Neural cell (in vitro differentiated cells): ENCODE data around the gene CSGALNACT2. TPM values are rescaled to one million over a fixed set of nuclear protein-coding genes. Genes with fewer than 3 reads are reported as not detected.

Source experiments
- H2AFZ ChIP-seq: fragments of 200-600, 300-800 bp; sonication (generic), shearing (Covaris generic); 2 replicates; pipeline ENCODE4 v1.6.0; 2014; ENCODE audit warnings: low read depth, mild to moderate bottlenecking, antibody characterized with exemption, low read length, moderate library complexity
- H3F3A ChIP-seq: fragments of 200-600 bp; shearing (Covaris generic); 2 replicates; pipeline ENCODE4 v1.6.1; 2016; ENCODE audit warnings: mild to moderate bottlenecking, moderate library complexity, mixed read lengths, antibody characterized with exemption, low read length; ENCODE audit not compliant: insufficient read depth, poor library complexity, severe bottlenecking
- H3K27ac ChIP-seq: fragments of 200-600, 300-800 bp; sonication (generic), shearing (Covaris generic); 2 replicates; pipeline ENCODE4 v1.5.1; 2014; ENCODE audit warnings: mild to moderate bottlenecking, low read length, moderate library complexity
- H3K27me3 ChIP-seq: fragments of 300-800, 200-600 bp; sonication (generic), shearing (Covaris generic); 2 replicates; pipeline ENCODE4 v1.6.0; 2014; ENCODE audit warnings: mild to moderate bottlenecking, low read depth, low read length, moderate library complexity; ENCODE audit not compliant: insufficient read depth
- H3K36me3 ChIP-seq: fragments of 300-800, 200-600 bp; sonication (generic), shearing (Covaris generic); 2 replicates; pipeline ENCODE4 v1.5.1; 2014; ENCODE audit warnings: mild to moderate bottlenecking, antibody characterized with exemption, low read length, moderate library complexity; ENCODE audit not compliant: insufficient read depth
- H3K4me2 ChIP-seq: fragments of 300-800, 200-600 bp; sonication (generic), shearing (Covaris generic); 2 replicates; pipeline ENCODE4 v1.6.0; 2014; ENCODE audit warnings: mild to moderate bottlenecking, low read length
- H3K4me3 ChIP-seq: fragments of 300-800, 200-600 bp; sonication (generic), shearing (Covaris generic); 2 replicates; pipeline ENCODE4 v1.5.1; 2014; ENCODE audit warnings: mild to moderate bottlenecking, low read length, moderate library complexity
- H3K79me2 ChIP-seq: fragments of 200-600 bp; shearing (Covaris generic); replicated peaks from 2 replicates; pipeline ENCODE4 v1.6.0; 2014; ENCODE audit warnings: mild to moderate bottlenecking, low read length, moderate library complexity; ENCODE audit not compliant: insufficient read depth
- H3K9ac ChIP-seq: fragments of 300-800, 200-600 bp; sonication (generic), shearing (Covaris generic); 2 replicates; pipeline ENCODE4 v1.6.1; 2016; ENCODE audit warnings: mild to moderate bottlenecking, low read length, mixed read lengths
- H3K9me2 ChIP-seq: fragments of 200-600 bp; shearing (Covaris generic); 2 replicates; pipeline ENCODE4 v1.6.1; 2016; ENCODE audit warnings: mild to moderate bottlenecking, low read length, mixed read lengths; ENCODE audit not compliant: insufficient read depth
- H3K9me3 ChIP-seq: fragments of 200-600, 300-800 bp; sonication (generic), shearing (Covaris generic); 2 replicates; pipeline ENCODE4 v1.6.1; 2016; ENCODE audit warnings: mild to moderate bottlenecking, mixed run types, low read length, moderate library complexity, mixed read lengths
- H4K20me1 ChIP-seq: fragments of 200-600 bp; shearing (Covaris generic); 2 replicates; pipeline ENCODE4 v1.6.1; 2016; ENCODE audit warnings: mild to moderate bottlenecking, mixed run types; ENCODE audit not compliant: insufficient read depth
- CTCF ChIP-seq: fragments of 450-650 bp; IDR thresholded peaks from 2 replicates; pipeline ENCODE4 v1.5.1; 2014; ENCODE audit warnings: antibody characterized with exemption, mild to moderate bottlenecking, moderate library complexity; ENCODE audit not compliant: poor library complexity, severe bottlenecking
- EP300 ChIP-seq: fragments of 450-650 bp; conservative IDR thresholded peaks from 2 replicates; pipeline ENCODE4 v1.6.1; 2014; ENCODE audit warnings: antibody characterized with exemption, mild to moderate bottlenecking, moderate library complexity; ENCODE audit not compliant: poor library complexity, severe bottlenecking
- EZH2 ChIP-seq: fragments of 200-600, 300-800 bp; shearing (Covaris generic), sonication (generic); IDR thresholded peaks from 2 replicates; pipeline ENCODE4 v1.6.1; 2014; ENCODE audit warnings: antibody characterized with exemption, low read length, borderline replicate concordance, mild to moderate bottlenecking; ENCODE audit not compliant: insufficient read depth, poor library complexity, severe bottlenecking
- MXI1 ChIP-seq: fragments of 450-650 bp; conservative IDR thresholded peaks from 2 replicates; pipeline ENCODE4 v1.6.1; 2014; ENCODE audit warnings: antibody characterized with exemption, mild to moderate bottlenecking; ENCODE audit not compliant: poor library complexity, severe bottlenecking
- POLR2AphosphoS5 ChIP-seq: IDR thresholded peaks from 2 replicates; pipeline ENCODE4 v1.6.1; 2012
- RAD21 ChIP-seq: fragments of 450-650 bp; conservative IDR thresholded peaks from 2 replicates; pipeline ENCODE4 v1.6.1; 2014; ENCODE audit warnings: antibody characterized with exemption, mild to moderate bottlenecking, moderate library complexity
- REST ChIP-seq: IDR thresholded peaks from 2 replicates; pipeline ENCODE4 v1.6.1; 2012; ENCODE audit warnings: borderline replicate concordance
- SMC3 ChIP-seq: fragments of 450-650 bp; conservative IDR thresholded peaks from 2 replicates; pipeline ENCODE4 v1.6.1; 2014; ENCODE audit warnings: antibody characterized with exemption, mild to moderate bottlenecking, moderate library complexity; ENCODE audit not compliant: poor library complexity
- TAF1 ChIP-seq: IDR thresholded peaks from 2 replicates; pipeline ENCODE4 v1.6.1; 2012; ENCODE audit warnings: low read depth
- polyA plus RNA-seq: library from polyadenylated mRNA; depleted of rRNA; stranded (reverse); fragments of >200 nt; gene quantifications from 2 replicates; pipeline ENCODE4 v1.2.3, GENCODE V29; 2014

CSGALNACT2 gene
- polyA plus RNA-seq, 1 donor from 2014 or later: 20.7 TPM

- Histone ChIP-seq H2AFZ (no peak overlapping the region), H3K36me3 (no peaks in the 10 kb centered on the region), H3K27ac (no peak overlapping the region), H3K4me3 (no peak overlapping the region), H3K4me2 (no peak overlapping the region), H4K20me1 (no peaks in the 10 kb centered on the region), H3K9me3 (no peaks in the 10 kb centered on the region), H3F3A (no peaks in the 10 kb centered on the region), H3K9me2 (no peaks in the 10 kb centered on the region), H3K9ac (no peak overlapping the region), H3K27me3 (no peaks in the 10 kb centered on the region), H3K79me2 (no peaks in the 10 kb centered on the region)
- TF ChIP-seq TAF1 (no peak), RAD21 (no peak), SMC3 (no peak), EZH2 (no peak), EP300 (no peak), CTCF (no peak)
Observed at GRCh38 chr10:43199088-43199683, 60.9 kb downstream of the CSGALNACT2 start.

- H3K27me3 ChIP-seq: no peaks in the 10 kb centered on the region
- H3F3A ChIP-seq: no peaks in the 10 kb centered on the region
- no peak for TF ChIP-seq RAD21
- no peak for TF ChIP-seq MXI1
- TF ChIP-seq EZH2: no peak
- TF ChIP-seq POLR2AphosphoS5: no peak
- no peak for TF ChIP-seq REST
- TF ChIP-seq EP300: no peak
- TF ChIP-seq CTCF: no peak
- TF ChIP-seq SMC3: no peak
- no peak for TF ChIP-seq TAF1
- no peaks in the 10 kb centered on the region for H4K20me1 ChIP-seq
- H3K4me3 ChIP-seq: no peak overlapping the region
- no peak overlapping the region for H2AFZ ChIP-seq
- no peaks in the 10 kb centered on the region for H3K9me2 ChIP-seq
- H3K79me2 ChIP-seq: no peaks in the 10 kb centered on the region
- no peak overlapping the region for H3K27ac ChIP-seq
- no peak overlapping the region for H3K4me2 ChIP-seq
- H3K9ac ChIP-seq: no peak overlapping the region
- H3K36me3 ChIP-seq: no peaks in the 10 kb centered on the region
- H3K9me3 ChIP-seq: no peaks in the 10 kb centered on the region
Observed at GRCh38 chr10:43199684-43200537, 61.7 kb downstream of the CSGALNACT2 start.
